NCI-H2107 (cell line): ENCODE data around the gene TSPEAR.
A peak's percentile ranks its signal among the peaks of the same experiment; 100 is the strongest.

Source experiments
- DNase-seq: peaks from one replicate; lab custom pipeline; 2025; lab: John Stamatoyannopoulos, UW

Gene TSPEAR

DNA sequence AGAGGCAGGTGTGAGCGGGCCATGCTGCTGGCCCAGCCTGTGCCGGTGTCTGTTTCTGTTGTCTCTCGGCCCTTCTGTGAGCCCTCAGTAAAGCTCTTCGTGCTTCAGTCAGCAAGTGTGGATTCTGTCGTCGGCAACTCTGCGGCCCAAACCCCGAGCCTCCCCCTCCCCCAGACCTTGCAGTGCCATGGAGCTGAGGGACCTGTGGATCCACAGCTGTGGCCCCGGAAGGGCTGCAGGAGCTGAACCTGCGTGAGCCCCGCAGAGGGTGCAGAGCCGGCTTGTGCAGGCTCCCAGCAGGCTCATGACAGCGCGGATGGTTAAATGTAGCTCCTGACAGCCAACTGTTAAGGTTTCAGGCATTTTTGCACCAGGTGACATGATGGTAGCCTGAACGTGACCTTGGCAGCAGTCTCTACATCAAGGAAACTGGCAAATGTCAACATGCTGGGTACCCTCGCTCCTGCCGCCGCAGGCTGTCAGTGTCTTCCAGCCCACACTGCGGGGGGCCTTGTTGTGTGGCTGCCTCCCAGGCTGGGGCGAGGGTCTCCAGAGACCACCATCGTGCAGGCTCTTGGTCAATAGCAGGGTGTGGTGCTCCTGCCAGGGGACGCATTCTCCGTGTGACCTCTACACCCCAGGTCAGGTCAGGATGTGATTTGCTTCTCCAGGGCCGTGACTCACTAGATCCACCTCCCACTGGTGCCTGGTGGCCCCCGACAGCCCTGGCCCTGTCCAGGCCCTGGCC lies 249.1 kb downstream of the TSPEAR start:
- no peak for DNase-seq

- no peak for DNase-seq
Measured at GRCh38 chr21:44461464-44462001, 249.8 kb downstream of the TSPEAR start.

GRCh38 chr21:44461005-44461404 lies 250.4 kb downstream of the TSPEAR start:
- no peak for DNase-seq

DNA sequence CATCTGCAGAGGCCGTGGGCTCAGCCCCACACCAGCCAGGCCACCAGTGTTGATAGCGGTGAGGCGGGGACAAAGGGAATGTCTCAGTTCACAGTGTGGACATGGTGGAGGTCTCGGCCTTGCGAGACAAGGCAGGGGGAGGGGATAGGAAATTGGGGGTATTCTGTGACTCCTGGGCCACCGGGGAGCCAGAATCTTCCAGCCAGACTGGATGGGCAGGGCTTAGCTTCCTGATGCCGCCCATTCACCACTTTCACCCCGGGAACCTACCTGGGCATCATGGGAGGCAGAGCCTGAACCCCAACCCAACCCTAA lies 251.0 kb downstream of the TSPEAR start:
- DNase-seq: no peak

DNA sequence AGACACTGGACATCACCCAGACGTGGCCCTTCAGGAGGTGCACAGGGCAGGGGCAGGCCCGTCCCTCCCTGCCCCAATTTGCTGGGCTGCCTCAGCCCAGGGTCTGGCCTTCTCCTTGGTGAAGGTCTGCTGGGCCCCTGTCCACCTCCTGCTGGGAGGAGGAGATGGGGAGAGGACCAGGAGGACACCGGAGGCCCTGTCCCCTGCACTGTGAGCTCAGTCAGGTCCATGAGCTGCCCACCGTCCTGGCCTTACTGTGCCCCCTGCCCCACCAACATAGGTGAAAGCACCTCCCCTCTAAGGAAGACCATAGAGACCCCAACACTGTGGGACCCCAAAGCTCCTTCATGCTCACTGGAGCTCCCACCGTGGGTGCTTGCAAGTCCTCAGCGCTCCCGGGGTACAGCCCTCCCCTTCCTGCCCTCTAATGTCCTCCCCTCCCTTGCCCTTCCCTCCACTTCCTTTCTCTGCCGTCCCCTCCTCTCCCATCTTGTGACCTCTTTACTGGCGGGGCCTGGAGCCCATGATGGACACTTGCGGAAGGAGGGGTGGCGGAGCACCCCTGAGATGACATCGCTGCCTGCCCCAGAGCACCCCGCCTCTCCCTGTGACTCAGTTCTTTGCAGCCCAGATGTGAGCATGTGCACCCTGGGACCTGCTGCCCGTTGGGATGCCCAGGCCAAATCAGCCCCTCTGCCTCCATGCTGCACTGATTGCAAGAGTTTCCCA lies 251.5 kb downstream of the TSPEAR start:
- no peak for DNase-seq

DNA sequence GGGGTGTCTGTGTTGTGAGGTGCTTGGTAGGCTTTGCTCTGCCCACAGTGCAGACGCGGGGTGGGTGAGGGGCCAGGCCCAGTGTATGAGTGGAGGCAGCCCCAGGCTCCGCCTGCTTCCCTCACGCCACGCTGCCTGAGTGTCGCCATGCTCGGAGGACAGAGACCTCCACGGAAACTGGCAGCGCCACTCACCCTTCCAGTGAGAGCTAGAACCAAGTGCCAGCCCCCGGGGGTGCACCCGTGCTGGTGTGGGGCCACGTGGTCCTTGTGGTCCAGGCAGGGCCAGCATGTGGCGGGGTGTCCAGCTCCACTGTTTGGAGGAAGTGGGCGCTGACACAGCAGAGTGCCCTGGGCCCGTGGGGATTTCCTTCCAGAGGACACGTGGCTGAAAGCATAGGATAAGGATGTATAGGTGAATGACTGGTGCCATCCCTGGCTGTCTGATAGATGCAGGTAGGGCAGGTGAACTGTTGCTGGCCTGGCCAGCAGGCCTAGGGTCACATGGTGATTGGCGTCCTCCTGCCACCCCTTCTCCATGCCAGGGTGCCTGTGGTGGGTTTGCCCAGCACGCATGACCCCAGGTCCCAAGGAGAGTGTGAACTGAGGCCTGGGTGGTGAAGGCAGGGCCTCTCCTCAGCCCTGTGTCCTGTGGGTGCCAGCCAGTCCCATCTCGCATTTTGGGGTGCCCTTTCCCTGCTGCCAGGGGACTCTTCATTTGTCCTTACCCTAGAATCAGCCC lies 252.2 kb downstream of the TSPEAR start:
- no peak for DNase-seq

GRCh38 chr21:44456915-44457736 lies 254.2 kb downstream of the TSPEAR start:
- no peak for DNase-seq

DNA sequence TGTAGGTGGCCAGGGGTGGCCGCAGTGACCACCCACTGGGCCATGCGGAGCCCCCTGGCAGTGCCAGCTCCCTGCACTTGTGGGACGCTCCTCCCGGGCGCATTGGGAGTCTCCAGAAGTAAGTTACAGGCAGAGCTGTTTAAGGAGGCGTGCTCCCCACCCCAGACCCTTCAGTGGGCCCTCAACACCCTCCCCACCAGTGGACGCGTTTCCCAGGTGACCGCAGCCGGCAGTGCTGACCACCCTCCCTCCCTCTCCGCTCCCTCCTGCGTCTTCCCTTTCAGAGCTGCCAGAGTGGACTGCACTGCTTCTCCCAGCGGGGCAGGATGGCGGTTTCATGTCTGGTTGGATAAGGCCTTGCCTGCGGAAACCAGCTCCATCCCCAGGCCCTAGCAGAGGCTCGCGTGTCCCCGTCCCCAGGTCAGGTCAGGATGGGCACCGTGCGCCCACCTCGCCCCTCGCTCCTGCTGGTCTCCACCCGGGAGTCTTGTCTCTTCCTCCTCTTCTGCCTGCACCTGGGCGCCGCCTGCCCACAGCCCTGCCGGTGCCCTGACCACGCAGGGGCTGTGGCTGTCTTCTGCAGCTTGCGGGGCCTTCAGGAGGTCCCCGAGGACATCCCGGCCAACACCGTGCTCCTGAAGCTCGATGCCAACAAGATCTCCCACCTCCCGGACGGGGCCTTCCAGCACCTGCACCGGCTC lies 255.0 kb downstream of the TSPEAR start:
- no peak for DNase-seq

DNA sequence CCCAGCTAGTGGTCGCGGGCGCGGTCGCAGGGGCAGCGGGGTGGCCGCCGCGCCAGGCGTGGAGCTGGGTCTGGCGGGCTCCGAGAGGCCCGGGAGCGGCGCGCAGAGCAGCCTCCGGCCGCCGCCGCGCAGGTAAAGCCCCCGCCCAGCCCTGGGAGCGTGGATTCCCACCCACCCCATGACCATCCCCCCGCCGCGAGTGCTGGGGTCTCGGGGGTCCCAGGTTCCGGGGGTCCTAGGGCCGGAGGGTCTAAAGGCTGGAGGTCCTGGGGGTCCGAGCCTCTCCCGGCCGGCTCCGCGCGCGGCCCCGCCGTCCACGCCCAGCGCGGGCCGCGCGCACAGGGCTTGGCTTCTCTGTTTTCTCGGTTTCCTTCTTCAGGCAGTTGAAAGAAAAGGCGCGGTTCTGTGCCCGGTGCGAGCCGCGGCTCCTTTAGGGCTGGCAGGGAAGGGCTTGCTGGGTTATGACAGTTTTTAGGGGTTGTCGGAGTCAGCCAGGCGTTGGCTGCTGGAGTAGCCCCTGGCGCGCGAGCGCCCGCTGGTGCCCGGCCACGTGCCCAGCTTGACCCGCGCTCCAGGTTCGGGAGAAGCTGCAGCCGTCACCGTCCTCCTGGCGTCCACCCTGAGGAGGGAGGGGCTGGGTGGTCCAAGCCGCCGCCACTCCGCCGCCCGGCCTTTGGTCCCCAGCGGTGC lies 255.7 kb downstream of the TSPEAR start:
- DNase-seq: no peak

GRCh38 chr21:44454747-44455523 lies 256.4 kb downstream of the TSPEAR start, which contains the start of gene LRRC3:
LRRC3 (plus strand) TSS chr21:44455510; CDS start chr21:44456645, 1,135 bp downstream.
- peak; percentile 76 for DNase-seq

GRCh38 chr21:44454058-44454457 lies 257.3 kb downstream of the TSPEAR start:
- no peak for DNase-seq

- DNase-seq: no peak
Measured at GRCh38 chr21:44453120-44453519, 258.3 kb downstream of the TSPEAR start.

GRCh38 chr21:44450999-44451398 lies 260.4 kb downstream of the TSPEAR start:
- DNase-seq: no peak

DNA sequence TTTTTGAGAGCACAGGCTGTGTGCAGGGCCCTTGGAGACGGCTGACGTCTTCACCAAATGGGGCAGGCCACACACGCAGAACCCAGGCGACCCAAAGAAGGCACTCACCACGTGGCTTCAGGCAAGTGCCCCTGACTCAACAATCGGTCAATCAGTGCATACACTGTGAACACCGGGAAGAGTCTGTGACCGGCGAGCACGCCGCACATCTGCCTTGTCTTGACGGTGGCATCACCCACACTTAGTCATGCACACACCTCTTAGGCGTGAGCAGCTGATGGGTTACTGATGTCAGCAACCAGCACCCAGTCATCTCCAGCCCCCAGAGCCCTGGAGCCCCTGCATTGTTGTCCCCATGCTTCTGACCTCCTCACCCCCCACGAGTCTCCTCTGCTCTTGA lies 261.0 kb downstream of the TSPEAR start:
- DNase-seq: no peak

- DNase-seq: no peak
Measured at GRCh38 chr21:44449473-44450363, 261.7 kb downstream of the TSPEAR start.

- DNase-seq: no peak
Measured at GRCh38 chr21:44448651-44449131, 262.7 kb downstream of the TSPEAR start.
